A673 (cell line): ENCODE results near the gene BTBD18.

Experiments
- CTCF ChIP-seq: fragments of 300-800, 200-600 bp; sonication (generic); conservative IDR thresholded peaks from 2 replicates; pipeline ENCODE4 v1.5.1; 2017; ENCODE audit warnings: low read depth, mild to moderate bottlenecking, antibody characterized with exemption, low read length, moderate library complexity, mixed read lengths
- EZH2 ChIP-seq: fragments of 200-600 bp; sonication (generic); IDR thresholded peaks from 2 replicates; pipeline ENCODE4 v1.6.1; 2017; ENCODE audit warnings: borderline replicate concordance, low read depth, mild to moderate bottlenecking, mixed read lengths, antibody characterized with exemption, low read length; ENCODE audit not compliant: poor library complexity, severe bottlenecking

DNA sequence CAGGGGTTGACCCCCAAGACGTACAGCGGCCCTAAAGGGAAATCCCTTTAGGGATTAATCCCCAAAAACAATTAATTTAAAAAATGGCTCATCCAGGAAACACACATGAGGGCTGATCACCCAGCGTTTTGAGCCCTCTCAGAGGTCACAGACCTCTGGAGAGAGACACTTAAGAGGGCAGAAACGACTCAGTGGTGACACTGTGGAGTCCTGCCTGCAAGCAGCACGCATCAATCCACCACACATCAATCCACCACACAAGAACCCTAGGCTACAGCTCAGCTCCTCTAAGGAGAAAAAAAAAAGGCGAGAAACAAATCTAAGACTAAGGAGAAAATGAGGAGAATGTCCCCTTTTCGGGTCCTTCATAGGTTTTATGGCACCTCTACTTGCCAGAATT lies 22.8 kb downstream of the BTBD18 start:
- TF ChIP-seq CTCF (no peak), EZH2 (no peak)
